Naive thymus-derived CD4-positive, alpha-beta T cell (primary cell): Measurements from ENCODE around the gene GOLGB1. TPM values are rescaled to one million over a fixed set of nuclear protein-coding genes. Genes with fewer than 3 reads are reported as not detected.
A peak's percentile ranks its signal among the peaks of the same experiment; 100 is the strongest.

Experiments used
- ATAC-seq: fragments of 150-1000 bp; cut with Tn5 transposase; 2 replicates; pipeline ENCODE4 v1.10.0; 2021; ENCODE audit warnings: mild to moderate bottlenecking, moderate library complexity
- CTCF ChIA-PET: fragments of 350-600 bp; sonication (Branson Sonifier 250); formaldehyde crosslinking; loops from one replicate; lab custom pipeline; 2021; ENCODE audit warnings: antibody characterized with exemption; lab: Charles Lee
- POLR2A ChIA-PET: fragments of 350-600 bp; sonication (Branson Sonifier 250); formaldehyde crosslinking; loops from one replicate; lab custom pipeline; 2021; ENCODE audit warnings: antibody characterized with exemption, inconsistent platforms; lab: Charles Lee
- DNase-seq, 9 donors: peaks; one replicate each; pipeline versions ENCODE4 v3.0.0 to v3.0.0-alpha.2; 2020 to 2022; ENCODE audit warnings: mixed read lengths in 1 of 9
- H3K27ac ChIP-seq: one replicate; pipeline ENCODE4 v1.7.0; 2013; ENCODE audit warnings: mild to moderate bottlenecking, low read depth, low read length, moderate library complexity
- H3K27me3 ChIP-seq, 2 donors: one replicate each; pipeline ENCODE4 v1.7.0; 2013; ENCODE audit warnings: low read length in 2 of 2, mild to moderate bottlenecking in 2 of 2, moderate library complexity in 2 of 2; ENCODE audit not compliant: control insufficient read depth in 2 of 2, insufficient read depth in 2 of 2
- H3K36me3 ChIP-seq, 3 experiments: 1 replicate in 2 of 3; 2 replicates in 1 of 3; pipeline ENCODE4 v1.7.0; 2013; ENCODE audit warnings: low read length in 3 of 3, mild to moderate bottlenecking in 3 of 3, moderate library complexity in 1 of 3; ENCODE audit not compliant: insufficient read depth in 3 of 3, control insufficient read depth in 2 of 3
- H3K4me1 ChIP-seq, 2 donors: one replicate each; pipeline ENCODE4 v1.7.0; 2013; ENCODE audit warnings: low read length in 2 of 2, mild to moderate bottlenecking in 2 of 2, moderate library complexity in 1 of 2; ENCODE audit not compliant: control insufficient read depth in 2 of 2, insufficient read depth in 2 of 2
- H3K4me3 ChIP-seq: 2 replicates; pipeline ENCODE4 v1.7.0; 2013; ENCODE audit warnings: mild to moderate bottlenecking, low read length
- H3K9me3 ChIP-seq, 3 experiments: 1 replicate in 2 of 3; 2 replicates in 1 of 3; pipeline ENCODE4 v1.7.0; 2013; ENCODE audit warnings: low read length in 3 of 3; ENCODE audit not compliant: control insufficient read depth in 2 of 3
- H3K27ac Mint-ChIP-seq, 9 donors: one replicate each; pipeline ENCODE4 v1.8.0; 2020 to 2022; ENCODE audit warnings: mixed read lengths in 9 of 9, mild to moderate bottlenecking in 8 of 9, moderate library complexity in 5 of 9, inconsistent platforms in 2 of 9
- H3K27me3 Mint-ChIP-seq, 5 donors: one replicate each; pipeline ENCODE4 v1.8.0; 2021 to 2022; ENCODE audit warnings: mixed read lengths in 5 of 5, mild to moderate bottlenecking in 1 of 5
- H3K36me3 Mint-ChIP-seq, 5 donors: one replicate each; pipeline ENCODE4 v1.8.0; 2020 to 2022; ENCODE audit warnings: mixed read lengths in 5 of 5, mild to moderate bottlenecking in 3 of 5, inconsistent platforms in 1 of 5
- H3K4me1 Mint-ChIP-seq, 7 donors: one replicate each; pipeline ENCODE4 v1.8.0; 2020 to 2022; ENCODE audit warnings: mixed read lengths in 7 of 7, mild to moderate bottlenecking in 3 of 7, inconsistent platforms in 1 of 7
- H3K4me3 Mint-ChIP-seq, 10 donors: one replicate each; pipeline ENCODE4 v1.8.0; 2020 to 2022; ENCODE audit warnings: mild to moderate bottlenecking in 10 of 10, mixed read lengths in 10 of 10, moderate library complexity in 6 of 10, inconsistent platforms in 2 of 10
- H3K9me3 Mint-ChIP-seq, 11 donors: one replicate each; pipeline ENCODE4 v1.8.0; 2020 to 2022; ENCODE audit warnings: mixed read lengths in 11 of 11, mild to moderate bottlenecking in 4 of 11, inconsistent platforms in 1 of 11, moderate library complexity in 1 of 11
- intact Hi-C, 2 donors: fragments of 100-400 bp; cut with micrococcal nuclease; formaldehyde crosslinking; loops; one replicate each; pipeline ENCODE4 v1.15.1; 2023
- polyA plus RNA-seq, 2 donors: library from polyadenylated mRNA; unstranded; fragments of 300-500 nt; fragmentation: Illumina TruSeq; gene quantifications; one replicate each; pipeline ENCODE4 v1.2.3, GENCODE V29; 2021
- total RNA-seq, 6 experiments: library from RNA in 5 of 6; stranded (reverse) in 5 of 6; gene quantifications; 1 replicate in 5 of 6; 2 replicates in 1 of 6; pipeline ENCODE4 v1.2.3 and lab custom pipeline; 2021 to 2026

Gene GOLGB1
- total and polyA plus RNA-seq, 7 experiments from 2014 or later, result 3.4 to 49.7 (median 38.0) TPM

DNA sequence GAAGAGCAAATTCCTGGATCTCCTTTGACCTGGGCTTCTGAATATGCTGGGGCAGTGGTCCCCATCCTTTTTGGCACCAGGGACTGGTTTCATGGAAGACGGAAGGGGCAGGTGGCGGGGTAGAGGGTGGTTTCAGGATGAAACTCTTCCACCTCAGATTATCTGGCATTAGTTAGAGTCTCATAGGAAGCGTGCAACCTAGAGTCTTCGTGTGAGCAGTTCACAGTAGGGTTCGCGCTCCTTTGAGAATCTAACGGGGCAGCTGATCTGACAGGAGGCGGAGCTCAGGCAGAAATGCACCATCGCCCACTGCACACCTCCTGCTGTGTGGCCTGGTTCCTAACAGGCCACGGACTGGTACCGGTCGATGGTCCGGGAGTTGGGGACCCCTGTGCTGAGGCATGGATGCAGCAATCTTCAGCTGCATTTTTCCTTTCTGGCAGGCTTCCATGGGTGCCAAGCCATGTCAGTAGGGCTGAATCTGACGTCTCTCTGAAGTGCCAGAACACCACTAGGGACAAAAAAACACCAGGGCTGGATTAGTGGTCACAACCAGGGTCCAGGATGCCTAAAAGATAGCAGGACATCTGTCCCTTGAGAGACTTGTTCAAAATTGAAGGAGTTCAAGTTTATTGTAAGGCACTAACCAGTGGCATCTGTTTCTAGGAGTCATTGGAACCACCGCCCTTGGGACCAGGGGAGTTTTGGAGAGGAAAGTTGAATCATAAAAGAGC is 8.4 kb upstream of the GOLGB1 start:
- no peak overlapping the region for H3K4me3 Mint-ChIP-seq
- H3K4me1 Mint-ChIP-seq, result peaks cover 0 to 1% (median 0%) of the 10 kb centered on the region in 7 donors
- H3K9me3 ChIP-seq, result no peaks in the 10 kb centered on the region
- no peak overlapping the region for H3K4me3 ChIP-seq
- no peak for DNase-seq
- intact Hi-C loops, result no loop called here
- H3K27me3 ChIP-seq, result no peaks in the 10 kb centered on the region
- no peak overlapping the region for H3K27ac ChIP-seq
- CTCF ChIA-PET, result no interaction called here
- peaks cover 0 to 33% (median 8%) of the 10 kb centered on the region in 5 donors for H3K27me3 Mint-ChIP-seq
- no peak overlapping the region for H3K27ac Mint-ChIP-seq
- no peak for ATAC-seq
- no peaks in the 10 kb centered on the region for H3K36me3 ChIP-seq
- no peaks in the 10 kb centered on the region for H3K9me3 Mint-ChIP-seq
- no peaks in the 10 kb centered on the region for H3K36me3 Mint-ChIP-seq
- POLR2A ChIA-PET, result no interaction called here
- H3K4me1 ChIP-seq, result no peaks in the 10 kb centered on the region

DNA sequence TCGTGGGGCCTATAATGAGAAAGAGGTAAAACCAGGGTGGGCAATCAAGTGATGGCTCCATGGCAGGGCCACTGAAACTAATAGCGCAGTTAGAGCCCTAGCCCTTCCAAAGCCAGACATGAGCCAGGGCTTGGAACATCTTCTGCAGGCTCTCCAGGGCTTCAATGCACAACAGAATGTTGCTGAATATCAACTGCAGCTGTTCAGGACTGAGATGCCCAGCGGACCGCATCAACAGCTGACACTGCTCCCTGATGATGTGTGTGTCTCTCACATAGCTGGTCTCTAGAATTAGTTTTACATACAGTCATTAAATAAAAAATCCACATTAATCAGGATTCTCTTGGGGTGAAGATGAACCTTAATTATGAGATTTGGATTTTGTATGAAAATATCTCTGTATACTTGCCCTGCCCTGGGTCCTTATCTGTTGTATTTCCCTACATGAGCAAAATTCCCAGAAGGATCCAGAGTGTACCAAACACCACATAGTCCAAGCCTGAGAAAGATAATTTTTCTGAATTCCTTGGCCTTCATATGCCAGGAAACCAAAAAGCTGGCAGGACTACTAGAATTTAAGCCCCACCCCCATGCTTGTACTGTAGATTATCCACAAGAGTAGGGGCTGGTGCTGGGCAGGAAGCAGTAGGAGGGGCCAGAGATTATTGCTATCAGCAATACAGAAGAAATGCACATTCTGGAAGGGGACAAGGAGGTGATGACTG is 7.7 kb upstream of the GOLGB1 start:
- Mint-ChIP-seq H3K4me3 (no peak overlapping the region), H3K4me1 (peaks cover 0 to 1% (median 0%) of the 10 kb centered on the region in 7 donors), H3K27ac (no peak overlapping the region), H3K27me3 (peaks cover 0 to 37% (median 11%) of the 10 kb centered on the region in 5 donors), H3K36me3 (no peaks in the 10 kb centered on the region), H3K9me3 (no peaks in the 10 kb centered on the region)
- intact Hi-C loops, result no loop called here
- DNase-seq, result no peak
- Histone ChIP-seq H3K4me1 (no peaks in the 10 kb centered on the region), H3K9me3 (no peaks in the 10 kb centered on the region), H3K36me3 (no peaks in the 10 kb centered on the region), H3K27me3 (no peaks in the 10 kb centered on the region), H3K27ac (no peak overlapping the region), H3K4me3 (no peak overlapping the region)
- ChIA-PET POLR2A (no interaction called here), CTCF (interaction anchor here (0.8 kb wide), 1 partner anchor 10 kb away, joined by 3 read pairs; no protein-coding TSS in a partner anchor)
- no peak for ATAC-seq

DNA sequence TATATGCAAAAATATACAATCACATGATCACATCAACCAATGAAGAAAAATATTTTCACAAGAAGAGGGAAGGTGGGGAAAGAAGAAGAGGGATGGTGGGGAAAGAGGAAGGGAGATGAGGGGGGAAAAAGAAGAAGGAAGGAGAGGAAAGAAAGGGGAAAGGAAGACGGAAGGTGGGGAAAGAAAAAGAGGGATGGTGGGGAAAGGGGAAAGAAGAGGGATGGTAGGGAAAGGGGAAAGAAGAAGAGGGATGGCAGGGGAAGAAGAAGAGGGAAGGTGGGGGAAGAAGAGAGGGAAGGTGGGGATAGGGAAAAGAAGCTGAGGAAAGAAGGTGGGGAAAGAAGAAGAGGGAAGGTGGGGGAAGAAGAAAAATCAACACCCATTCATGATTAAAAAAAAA is 3.2 kb upstream of the GOLGB1 start:
- no peak overlapping the region for H3K4me3 ChIP-seq
- Mint-ChIP-seq H3K27me3 (peaks cover 0 to 37% (median 18%) of the 10 kb centered on the region in 5 donors), H3K36me3 (peaks cover 0 to 4% (median 0%) of the 10 kb centered on the region in 5 donors), H3K27ac (no peak overlapping the region), H3K4me1 (peaks cover 0 to 8% (median 0%) of the 10 kb centered on the region in 7 donors), H3K4me3 (no peak overlapping the region), H3K9me3 (no peaks in the 10 kb centered on the region)
- no peak for DNase-seq
- CTCF ChIA-PET, result no interaction called here
- H3K4me1 ChIP-seq, result peaks cover 4 to 11% of the 10 kb centered on the region in 2 donors
- peaks cover 0 to 5% (median 0%) of the 10 kb centered on the region in 3 experiments for H3K36me3 ChIP-seq
- no peaks in the 10 kb centered on the region for H3K9me3 ChIP-seq
- ATAC-seq, result no peak
- POLR2A ChIA-PET, result no interaction called here
- intact Hi-C loops, result no loop called here
- H3K27me3 ChIP-seq, result no peaks in the 10 kb centered on the region
- no peak overlapping the region for H3K27ac ChIP-seq

DNA sequence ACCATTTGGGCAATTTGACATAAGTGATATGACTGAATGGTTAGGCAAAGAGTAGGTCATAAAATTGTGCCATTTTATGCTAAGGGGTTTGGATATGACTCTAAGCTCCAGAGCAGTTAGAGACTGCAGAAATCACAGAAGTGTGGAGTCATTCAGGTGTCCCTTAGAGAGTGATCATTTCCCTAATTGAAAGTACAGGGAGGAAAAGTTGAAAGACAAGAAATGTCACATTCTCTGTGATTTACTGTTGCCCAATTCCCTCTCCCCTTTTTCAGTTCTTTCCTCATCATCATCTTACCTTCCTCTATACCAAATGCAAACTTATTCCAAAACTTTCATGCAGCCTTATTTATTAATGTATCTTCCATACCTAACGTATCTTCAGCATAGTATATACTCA is 2.7 kb upstream of the GOLGB1 start:
- intact Hi-C loops, result no loop called here
- no peak overlapping the region for H3K27ac Mint-ChIP-seq
- H3K27ac ChIP-seq, result no peak overlapping the region
- no peak for DNase-seq
- no peaks in the 10 kb centered on the region for H3K9me3 ChIP-seq
- H3K4me3 Mint-ChIP-seq, result no peak overlapping the region
- H3K36me3 Mint-ChIP-seq, result peaks cover 0 to 4% (median 0%) of the 10 kb centered on the region in 5 donors
- peaks cover 0 to 5% (median 0%) of the 10 kb centered on the region in 3 experiments for H3K36me3 ChIP-seq
- ChIA-PET POLR2A (no interaction called here), CTCF (no interaction called here)
- peaks cover 0 to 37% (median 18%) of the 10 kb centered on the region in 5 donors for H3K27me3 Mint-ChIP-seq
- no peaks in the 10 kb centered on the region for H3K9me3 Mint-ChIP-seq
- H3K4me1 Mint-ChIP-seq, result peaks cover 0 to 10% (median 4%) of the 10 kb centered on the region in 7 donors
- no peaks in the 10 kb centered on the region for H3K27me3 ChIP-seq
- H3K4me1 ChIP-seq, result peaks cover 4 to 11% of the 10 kb centered on the region in 2 donors
- no peak overlapping the region for H3K4me3 ChIP-seq
- ATAC-seq, result no peak

DNA sequence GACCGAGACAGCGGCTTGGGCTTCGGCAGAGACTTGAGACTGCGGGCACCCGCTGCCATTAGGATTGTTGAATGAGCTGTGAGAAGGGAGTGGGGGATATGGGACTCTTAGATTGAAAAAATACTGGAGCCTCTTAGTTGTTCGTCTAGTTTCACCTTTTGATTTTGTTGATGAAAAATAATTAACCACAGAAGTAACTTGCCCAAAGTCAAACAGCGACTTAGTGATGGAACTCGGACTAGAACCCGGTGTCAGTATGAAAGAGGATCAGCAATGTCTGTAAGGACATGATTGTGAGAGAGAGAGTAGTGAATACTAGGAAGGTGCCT is 510 bp upstream of the GOLGB1 start:
- no peak overlapping the region for H3K4me3 Mint-ChIP-seq
- no peak overlapping the region for H3K27ac Mint-ChIP-seq
- H3K27me3 Mint-ChIP-seq, result peaks cover 0 to 29% (median 14%) of the 10 kb centered on the region in 5 donors
- peaks cover 0 to 5% (median 0%) of the 10 kb centered on the region in 3 experiments for H3K36me3 ChIP-seq
- H3K27me3 ChIP-seq, result no peaks in the 10 kb centered on the region
- H3K27ac ChIP-seq, result peak overlapping the region; percentile 96
- CTCF ChIA-PET, result no interaction called here
- H3K9me3 Mint-ChIP-seq, result no peaks in the 10 kb centered on the region
- peaks cover 4 to 11% of the 10 kb centered on the region in 2 donors for H3K4me1 ChIP-seq
- peak overlapping the region; percentile 78 for H3K4me3 ChIP-seq
- POLR2A ChIA-PET, result interaction anchor here (0.6 to 3.1 kb wide), 8 partner anchors 13 to 204 kb away, joined by 3 to 17 read pairs (median 4); partner anchors contain the start of genes EAF2, HCLS1, IQCB1 and POLQ
- peaks cover 0 to 4% (median 0%) of the 10 kb centered on the region in 5 donors for H3K36me3 Mint-ChIP-seq
- H3K9me3 ChIP-seq, result no peaks in the 10 kb centered on the region
- intact Hi-C loops, result no loop called here
- DNase-seq, result no peak
- peaks cover 0 to 13% (median 6%) of the 10 kb centered on the region in 7 donors for H3K4me1 Mint-ChIP-seq
- ATAC-seq, result no peak

DNA sequence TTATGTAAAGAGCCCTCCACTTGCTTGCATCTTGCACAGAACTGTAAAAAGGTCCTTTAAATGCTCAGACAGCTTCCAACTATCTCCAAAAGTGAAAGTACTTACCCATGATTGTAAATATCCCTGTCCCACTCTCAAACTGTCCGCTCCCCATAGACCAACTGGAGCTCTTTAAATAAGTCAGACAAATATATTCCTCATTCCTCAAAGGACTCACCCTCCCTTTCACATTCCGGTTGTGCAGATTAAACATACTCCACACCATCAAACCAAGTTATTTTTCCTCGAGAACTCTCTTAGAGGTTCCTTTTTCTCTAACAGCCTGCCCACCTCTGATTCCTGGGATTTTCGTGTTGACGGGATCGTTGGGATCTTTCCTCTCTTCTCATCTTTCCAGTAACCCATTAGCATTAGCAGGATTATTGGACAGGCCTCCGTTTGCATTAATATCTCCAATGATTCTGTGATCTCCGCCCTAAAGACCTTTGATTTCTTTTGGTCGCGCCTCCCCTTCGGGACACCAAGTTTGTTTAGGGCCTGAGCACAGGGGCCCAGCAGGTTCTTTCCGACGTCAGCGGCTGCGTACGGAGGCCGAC is 763 bp downstream of the GOLGB1 start:
- Mint-ChIP-seq H3K27ac (no peak overlapping the region), H3K36me3 (peaks cover 0 to 4% (median 0%) of the 10 kb centered on the region in 5 donors), H3K4me3 (no peak overlapping the region), H3K9me3 (no peaks in the 10 kb centered on the region), H3K27me3 (peaks cover 0 to 20% (median 14%) of the 10 kb centered on the region in 5 donors), H3K4me1 (peaks cover 5 to 18% (median 10%) of the 10 kb centered on the region in 7 donors)
- ChIA-PET CTCF (no interaction called here), POLR2A (interaction anchor here (0.9 to 3.1 kb wide), 5 partner anchors 17 to 88 kb away, joined by 3 to 17 read pairs (median 6); partner anchors contain the start of genes EAF2, HCLS1 and IQCB1)
- H3K36me3 ChIP-seq, result peaks cover 0 to 5% (median 0%) of the 10 kb centered on the region in 3 experiments
- H3K27me3 ChIP-seq, result no peaks in the 10 kb centered on the region
- peak overlapping the region; percentile 96 for H3K27ac ChIP-seq
- H3K4me1 ChIP-seq, result peaks cover 4 to 11% of the 10 kb centered on the region in 2 donors
- DNase-seq (peak in 6 of 9 donors; percentile 3 to 27 (median 12)), ATAC-seq (no peak)
- intact Hi-C loops, result loop anchor here (1.0 to 10.0 kb wide), 18 partner anchors 30 to 1837 kb away; partner anchors contain the start of genes EAF2 (in 2 of the 2), FAM162A (in 2 of the 2), HACD2 (in 2 of the 2) and HCLS1 (in 2 of the 2)
- no peaks in the 10 kb centered on the region for H3K9me3 ChIP-seq
- peak overlapping the region; percentile 78 for H3K4me3 ChIP-seq
